Forelimb muscle (tissue), 1 donor: Measurements from ENCODE around the gene NRTN. TPM values are rescaled to one million over a fixed set of nuclear protein-coding genes. Genes with fewer than 3 reads are reported as not detected.
"Not testable (repeated sequence)": the region's sequence is repeated elsewhere in the genome, so short reads cannot be mapped to it uniquely, and the experiment has no call there.

Experiments used
- DNase-seq: peaks from one replicate; pipeline ENCODE4 v3.0.0-alpha.2; 2013; ENCODE audit warnings: low read depth
- polyA plus RNA-seq: library from polyadenylated mRNA; unstranded; fragments of 120-200 nt; gene quantifications from one replicate; pipeline ENCODE4 v1.2.1, GENCODE V29; 2013; ENCODE audit not compliant: insufficient read length

NRTN gene
- polyA plus RNA-seq, 1 donor = 0.37 TPM

- no peak for DNase-seq
Observed at GRCh38 chr19:5838353-5839064, 33.6 kb downstream of the NRTN start.

- no peak for DNase-seq
Observed at GRCh38 chr19:5839065-5840017, 34.5 kb downstream of the NRTN start, which contains the start of gene FUT6. FUT6 (minus strand) TSS chr19:5839702; CDS start chr19:5832567, 7,135 bp downstream.

- not testable (repeated sequence) for DNase-seq
Observed at GRCh38 chr19:5841735-5842111, 36.9 kb downstream of the NRTN start.

GRCh38 chr19:5843295-5843927 lies 38.5 kb downstream of the NRTN start:
- no peak for DNase-seq

- DNase-seq = no peak
Observed at GRCh38 chr19:5844456-5845433, 39.9 kb downstream of the NRTN start.

GRCh38 chr19:5847846-5848245 lies 43.0 kb downstream of the NRTN start:
- DNase-seq = not testable (repeated sequence)

GRCh38 chr19:5848621-5849020 lies 43.8 kb downstream of the NRTN start:
- DNase-seq = not testable (repeated sequence)

GRCh38 chr19:5850189-5850588 lies 45.3 kb downstream of the NRTN start:
- DNase-seq = no peak

GRCh38 chr19:5850743-5851293 lies 46.0 kb downstream of the NRTN start:
- DNase-seq = no peak

GRCh38 chr19:5851302-5851701 lies 46.4 kb downstream of the NRTN start, which contains the start of gene FUT3:
FUT3 (minus strand) TSS chr19:5851449.
- no peak for DNase-seq

GRCh38 chr19:5854121-5854520 lies 49.3 kb downstream of the NRTN start:
- DNase-seq = not testable (repeated sequence)

GRCh38 chr19:5855151-5855550 lies 50.3 kb downstream of the NRTN start:
- DNase-seq = not testable (repeated sequence)

GRCh38 chr19:5857203-5858081 lies 52.6 kb downstream of the NRTN start:
- DNase-seq = no peak

- no peak for DNase-seq
Observed at GRCh38 chr19:5863030-5863665, 58.3 kb downstream of the NRTN start.

GRCh38 chr19:5864013-5864720 lies 59.3 kb downstream of the NRTN start:
- no peak for DNase-seq

GRCh38 chr19:5864725-5865486 lies 60.0 kb downstream of the NRTN start:
- no peak for DNase-seq

- no peak for DNase-seq
Observed at GRCh38 chr19:5865772-5866171, 60.9 kb downstream of the NRTN start.
